ENCODE measurements around the gene STOML3.
"Not testable (repeated sequence)": the region's sequence is repeated elsewhere in the genome, so short reads cannot be mapped to it uniquely, and the experiment has no call there.

The STOML3 gene

GRCh38 chr13:38990693-38991092, at the start of gene STOML3:
Gene STOML3 (minus strand): TSS chr13:38990831. CDS start chr13:38990721, 110 bp downstream.
- DNase-seq: no peak

GRCh38 chr13:39040206-39040605, 49.6 kb upstream of the STOML3 start:
- no peak for DNase-seq

GRCh38 chr13:39039041-39039440, 48.4 kb upstream of the STOML3 start:
- DNase-seq: no peak

GRCh38 chr13:39038569-39039030, 48.0 kb upstream of the STOML3 start:
- DNase-seq: no peak

GRCh38 chr13:39037880-39038568, 47.4 kb upstream of the STOML3 start, which contains the start of the genes NHLRC3 and PROSER1:
Gene NHLRC3 (plus strand): TSS chr13:39038456. CDS start chr13:39038640, 184 bp downstream.
Gene PROSER1 (minus strand): TSS chr13:39038089. CDS start chr13:39037242, 847 bp downstream.
- peak; percentile 96 for DNase-seq

GRCh38 chr13:39037410-39037879, 46.8 kb upstream of the STOML3 start:
- DNase-seq: no peak

- no peak for DNase-seq
These were observed 45.6 kb upstream of the STOML3 start for GRCh38 chr13:39036212-39036611.

GRCh38 chr13:39035799-39036198, 45.2 kb upstream of the STOML3 start:
- no peak for DNase-seq

GRCh38 chr13:39035204-39035603, 44.6 kb upstream of the STOML3 start:
- DNase-seq: no peak

- no peak for DNase-seq
These were observed 43.5 kb upstream of the STOML3 start for GRCh38 chr13:39034085-39034484.

GRCh38 chr13:39032150-39032549, 41.5 kb upstream of the STOML3 start:
- no peak for DNase-seq

GRCh38 chr13:39025433-39025839, 34.8 kb upstream of the STOML3 start:
- no peak for DNase-seq

- DNase-seq: no peak
These were observed 33.1 kb upstream of the STOML3 start for GRCh38 chr13:39023761-39024160.

GRCh38 chr13:39023316-39023715, 32.7 kb upstream of the STOML3 start:
- no peak for DNase-seq

GRCh38 chr13:39020853-39021462, 30.3 kb upstream of the STOML3 start:
- DNase-seq: no peak

- DNase-seq: no peak
These were observed 26.2 kb upstream of the STOML3 start for GRCh38 chr13:39016787-39017186.

GRCh38 chr13:39016087-39016486, 25.5 kb upstream of the STOML3 start:
- no peak for DNase-seq

GRCh38 chr13:39013462-39013861, 22.8 kb upstream of the STOML3 start:
- DNase-seq: no peak

GRCh38 chr13:39012608-39013007, 22.0 kb upstream of the STOML3 start:
- DNase-seq: no peak

- DNase-seq: not testable (repeated sequence)
These were observed 15.9 kb upstream of the STOML3 start for GRCh38 chr13:39006371-39007111.

GRCh38 chr13:38998739-38999138, 8.1 kb upstream of the STOML3 start:
- no peak for DNase-seq

GRCh38 chr13:38993381-38993780, 2.8 kb upstream of the STOML3 start:
- no peak for DNase-seq

GRCh38 chr13:38981096-38981495, 9.5 kb downstream of the STOML3 start:
- no peak for DNase-seq

- DNase-seq: no peak
These were observed 9.9 kb downstream of the STOML3 start for GRCh38 chr13:38980750-38981078.
